K562 (cell line): ENCODE measurements around the gene CCDC102B.

ENCODE experiments used
- ATF1 ChIP-seq, 2 experiments: fragments of 450-650 bp in 1 of 2; IDR thresholded peaks; 2 replicates each; pipeline ENCODE4 v1.6.1; 2016; ENCODE audit warnings: missing compliant biosample characterization in 1 of 2, missing genetic modification characterization in 1 of 2
- CHAMP1 ChIP-seq: fragments of 450-650 bp; IDR thresholded peaks from 2 replicates; pipeline ENCODE4 v1.6.1; 2016; ENCODE audit warnings: mild to moderate bottlenecking
- CHD1 ChIP-seq: fragments of 200-600 bp; sonication (generic); IDR thresholded peaks from one replicate; pipeline ENCODE4 v1.6.1; 2012; ENCODE audit warnings: mild to moderate bottlenecking, moderate library complexity, low read length, inconsistent platforms
- E2F4 ChIP-seq: sonication (generic); formaldehyde crosslinking; IDR thresholded peaks from 2 replicates; pipeline ENCODE4 v1.8.0; 2022; ENCODE audit warnings: mild to moderate bottlenecking, low read depth, missing genetic modification reagents
- HMGXB4 ChIP-seq: sonication (generic); formaldehyde crosslinking; IDR thresholded peaks from 2 replicates; pipeline ENCODE4 v1.8.1; 2023; ENCODE audit warnings: mild to moderate bottlenecking, missing genetic modification reagents

- TF ChIP-seq CHAMP1: no peak
- TF ChIP-seq E2F4 (CRISPR knock-in tag): no peak
- no peak for TF ChIP-seq HMGXB4 (CRISPR knock-in tag)
- TF ChIP-seq ATF1 (CRISPR knock-in tag; IDR thresholded peaks at IDR 0.05): no peak
- no peak for TF ChIP-seq ATF1 (tag; IDR thresholded peaks at IDR 0.05)
- TF ChIP-seq CHD1: no peak
These were observed 28.4 kb upstream of the CCDC102B start for GRCh38 chr18:68769461-68769860.
